ENCODE measurements around the gene NR4A2.

- TF ChIP-seq EZH2 (IDR thresholded peaks at IDR 0.05; ENCODE audit: insufficient read depth, poor library complexity, severe bottlenecking) = no peak
- TF ChIP-seq EZH2phosphoT487 (IDR thresholded peaks at IDR 0.05; ENCODE audit: insufficient read depth, low read depth) = no peak
Observed at GRCh38 chr2:156305121-156305520, 27.4 kb downstream of the NR4A2 start.
